ENCODE measurements around the gene CAPN12.

DNA sequence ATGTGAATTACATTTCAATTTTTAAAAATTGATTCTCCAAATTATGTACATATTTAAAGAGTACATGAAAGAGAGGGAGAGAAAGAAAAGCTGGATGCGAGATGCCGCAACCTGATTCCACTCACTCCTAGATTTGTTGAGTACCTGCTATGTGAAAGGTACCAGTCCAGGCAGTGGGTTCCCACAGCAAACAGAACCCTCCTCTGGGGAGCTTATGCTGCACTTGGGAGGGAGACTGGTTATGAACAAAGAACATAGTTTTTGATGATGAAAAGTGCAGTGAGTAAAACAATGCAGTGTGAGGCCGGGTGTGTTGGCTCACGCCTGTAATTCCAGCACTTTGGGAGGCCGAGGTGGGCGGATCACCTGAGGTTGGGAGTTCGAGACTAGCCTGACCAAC is 53.4 kb downstream of the CAPN12 start:
- TF ChIP-seq EZH2phosphoT487 (IDR thresholded peaks at IDR 0.05; ENCODE audit: borderline replicate concordance) (no peak), SRF (IDR thresholded peaks at IDR 0.05; ENCODE audit: low read depth) (no peak), POLR2A (IDR thresholded peaks at IDR 0.05; ENCODE audit: borderline replicate concordance, extremely low read depth, insufficient read depth, insufficient read length) (no peak), JUND (IDR thresholded peaks at IDR 0.05) (no peak), EZH2 (IDR thresholded peaks at IDR 0.05) (no peak), YY1 (IDR thresholded peaks at IDR 0.05; ENCODE audit: extremely low read depth, insufficient replicate concordance, low read depth, low read length) (no peak), POLR2AphosphoS5 (IDR thresholded peaks at IDR 0.05; ENCODE audit: low read depth, low read length) (no peak), SIN3A (IDR thresholded peaks at IDR 0.05; ENCODE audit: low read depth) (no peak)
- TF ChIP-seq, protein P1, sequence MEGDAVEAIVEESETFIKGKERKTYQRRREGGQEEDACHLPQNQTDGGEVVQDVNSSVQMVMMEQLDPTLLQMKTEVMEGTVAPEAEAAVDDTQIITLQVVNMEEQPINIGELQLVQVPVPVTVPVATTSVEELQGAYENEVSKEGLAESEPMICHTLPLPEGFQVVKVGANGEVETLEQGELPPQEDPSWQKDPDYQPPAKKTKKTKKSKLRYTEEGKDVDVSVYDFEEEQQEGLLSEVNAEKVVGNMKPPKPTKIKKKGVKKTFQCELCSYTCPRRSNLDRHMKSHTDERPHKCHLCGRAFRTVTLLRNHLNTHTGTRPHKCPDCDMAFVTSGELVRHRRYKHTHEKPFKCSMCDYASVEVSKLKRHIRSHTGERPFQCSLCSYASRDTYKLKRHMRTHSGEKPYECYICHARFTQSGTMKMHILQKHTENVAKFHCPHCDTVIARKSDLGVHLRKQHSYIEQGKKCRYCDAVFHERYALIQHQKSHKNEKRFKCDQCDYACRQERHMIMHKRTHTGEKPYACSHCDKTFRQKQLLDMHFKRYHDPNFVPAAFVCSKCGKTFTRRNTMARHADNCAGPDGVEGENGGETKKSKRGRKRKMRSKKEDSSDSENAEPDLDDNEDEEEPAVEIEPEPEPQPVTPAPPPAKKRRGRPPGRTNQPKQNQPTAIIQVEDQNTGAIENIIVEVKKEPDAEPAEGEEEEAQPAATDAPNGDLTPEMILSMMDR (IDR thresholded peaks at IDR 0.05 in 2 of 3, conservative IDR thresholded peaks at IDR 0.05 in 1 of 3; ENCODE audit: borderline replicate concordance in 1 of 3, insufficient read depth in 1 of 3, low read depth in 2 of 3, low read length in 2 of 3), result no peak
- TF ChIP-seq, protein P2, sequence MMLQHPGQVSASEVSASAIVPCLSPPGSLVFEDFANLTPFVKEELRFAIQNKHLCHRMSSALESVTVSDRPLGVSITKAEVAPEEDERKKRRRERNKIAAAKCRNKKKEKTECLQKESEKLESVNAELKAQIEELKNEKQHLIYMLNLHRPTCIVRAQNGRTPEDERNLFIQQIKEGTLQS (IDR thresholded peaks at IDR 0.05), result no peak
- TF ChIP-seq, protein P3, sequence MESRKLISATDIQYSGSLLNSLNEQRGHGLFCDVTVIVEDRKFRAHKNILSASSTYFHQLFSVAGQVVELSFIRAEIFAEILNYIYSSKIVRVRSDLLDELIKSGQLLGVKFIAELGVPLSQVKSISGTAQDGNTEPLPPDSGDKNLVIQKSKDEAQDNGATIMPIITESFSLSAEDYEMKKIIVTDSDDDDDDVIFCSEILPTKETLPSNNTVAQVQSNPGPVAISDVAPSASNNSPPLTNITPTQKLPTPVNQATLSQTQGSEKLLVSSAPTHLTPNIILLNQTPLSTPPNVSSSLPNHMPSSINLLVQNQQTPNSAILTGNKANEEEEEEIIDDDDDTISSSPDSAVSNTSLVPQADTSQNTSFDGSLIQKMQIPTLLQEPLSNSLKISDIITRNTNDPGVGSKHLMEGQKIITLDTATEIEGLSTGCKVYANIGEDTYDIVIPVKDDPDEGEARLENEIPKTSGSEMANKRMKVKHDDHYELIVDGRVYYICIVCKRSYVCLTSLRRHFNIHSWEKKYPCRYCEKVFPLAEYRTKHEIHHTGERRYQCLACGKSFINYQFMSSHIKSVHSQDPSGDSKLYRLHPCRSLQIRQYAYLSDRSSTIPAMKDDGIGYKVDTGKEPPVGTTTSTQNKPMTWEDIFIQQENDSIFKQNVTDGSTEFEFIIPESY (IDR thresholded peaks at IDR 0.05; ENCODE audit: extremely low read depth, insufficient replicate concordance, low read length), result no peak
